ENCODE results near the gene PPP1R12C. TPM values are rescaled to one million over a fixed set of nuclear protein-coding genes. Genes with fewer than 3 reads are reported as not detected.

Gene PPP1R12C
- total RNA-seq, 1 experiment from 2014 or later, result 79.9 TPM

DNA sequence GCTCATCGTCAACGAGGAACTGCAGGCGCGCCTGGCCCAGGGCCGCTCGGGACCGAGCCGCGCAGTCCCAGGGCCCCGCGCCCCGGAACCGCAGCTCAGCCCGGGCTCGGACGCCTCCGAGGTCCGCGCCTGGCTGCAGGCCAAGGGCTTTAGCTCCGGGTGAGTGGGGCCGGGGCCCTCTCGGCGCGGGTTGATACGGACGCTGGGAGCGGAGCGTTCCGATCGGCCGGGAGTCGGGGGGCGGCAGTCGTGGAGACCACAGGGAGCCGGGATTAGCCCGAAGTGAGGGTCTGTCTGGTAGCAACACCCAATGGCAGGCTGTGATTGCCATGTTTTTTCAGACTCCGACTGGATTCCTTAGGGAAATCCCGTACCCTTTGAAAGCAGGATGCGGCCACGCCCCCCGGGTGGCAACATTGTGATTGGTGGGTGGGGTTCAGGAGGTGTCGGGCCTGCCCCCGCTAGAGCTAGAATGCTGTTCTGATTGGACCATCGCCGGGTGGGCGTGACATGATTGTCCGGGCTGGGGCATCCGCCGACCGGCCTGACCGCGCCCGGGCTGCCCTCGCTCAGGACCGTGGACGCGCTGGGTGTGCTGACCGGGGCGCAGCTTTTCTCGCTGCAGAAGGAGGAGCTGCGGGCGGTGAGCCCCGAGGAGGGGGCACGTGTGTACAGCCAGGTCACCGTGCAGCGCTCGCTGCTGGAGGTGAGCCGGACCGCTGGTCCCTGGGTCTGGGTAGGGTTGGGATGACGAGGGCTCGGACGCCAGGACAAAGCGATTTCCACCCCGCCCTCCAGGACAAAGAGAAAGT, 30.5 kb downstream of the PPP1R12C start:
- Histone ChIP-seq H3K79me2 (ENCODE audit: insufficient read depth, low read length) (no peaks in the 10 kb centered on the region), H3K23ac (ENCODE audit: insufficient read length, low read depth, low read length) (no peak overlapping the region), H3K79me1 (ENCODE audit: insufficient read depth, low read depth, low read length, poor library complexity, severe bottlenecking) (no peaks in the 10 kb centered on the region), H3K56ac (ENCODE audit: insufficient read length, low read depth, low read length) (no peak overlapping the region), H2BK20ac (ENCODE audit: low read depth, low read length, poor library complexity, severe bottlenecking) (no peak overlapping the region), H2BK120ac (ENCODE audit: low read depth, low read length, poor library complexity, severe bottlenecking) (no peak overlapping the region), H2AK5ac (ENCODE audit: insufficient read length, low read length) (no peak overlapping the region), H4K20me1 (ENCODE audit: control insufficient read depth, insufficient read depth, insufficient read length) (peaks cover 2% of the 10 kb centered on the region), H2BK15ac (ENCODE audit: low read depth, low read length) (no peak overlapping the region), H3K14ac (ENCODE audit: insufficient read depth, low read length) (no peak overlapping the region), H2BK5ac (ENCODE audit: insufficient read length, low read length) (no peak overlapping the region), H3K18ac (ENCODE audit: insufficient read length, low read depth, low read length) (no peak overlapping the region), H2BK12ac (ENCODE audit: insufficient read length, low read depth, low read length) (no peak overlapping the region), H4K91ac (ENCODE audit: insufficient read length, low read depth, low read length) (no peak overlapping the region), H3K4me1 (ENCODE audit: insufficient read depth, low read length) (peaks cover 12% of the 10 kb centered on the region; the same call in 1 of the 2 replicates), H3K4me2 (ENCODE audit: insufficient read depth, insufficient read length, low read length) (peak overlapping the region; percentile 73), H3K9me3 (ENCODE audit: control insufficient read depth, low read depth, low read length) (no peaks in the 10 kb centered on the region), H3K27me3 (ENCODE audit: insufficient read depth, low read length) (no peaks in the 10 kb centered on the region), H4K8ac (replicated peaks; ENCODE audit: insufficient read length, low read depth, low read length) (no peak overlapping the region), H3T11ph (ENCODE audit: low read length) (no peak overlapping the region), H4K5ac (ENCODE audit: insufficient read length, low read depth, low read length) (no peak overlapping the region), H2AFZ (ENCODE audit: low read length) (no peak overlapping the region), H3K4ac (ENCODE audit: low read depth, low read length) (no peak overlapping the region), H3K23me2 (ENCODE audit: insufficient read length, low read depth, low read length, poor library complexity, severe bottlenecking) (peaks cover 22% of the 10 kb centered on the region), H3K27ac (ENCODE audit: insufficient read length, low read depth, low read length) (no peak overlapping the region), H3K9ac (ENCODE audit: extremely low read depth, insufficient read length, low read length) (no peak overlapping the region)
- peak; percentile 98 for DNase-seq
- TF ChIP-seq, protein P1, sequence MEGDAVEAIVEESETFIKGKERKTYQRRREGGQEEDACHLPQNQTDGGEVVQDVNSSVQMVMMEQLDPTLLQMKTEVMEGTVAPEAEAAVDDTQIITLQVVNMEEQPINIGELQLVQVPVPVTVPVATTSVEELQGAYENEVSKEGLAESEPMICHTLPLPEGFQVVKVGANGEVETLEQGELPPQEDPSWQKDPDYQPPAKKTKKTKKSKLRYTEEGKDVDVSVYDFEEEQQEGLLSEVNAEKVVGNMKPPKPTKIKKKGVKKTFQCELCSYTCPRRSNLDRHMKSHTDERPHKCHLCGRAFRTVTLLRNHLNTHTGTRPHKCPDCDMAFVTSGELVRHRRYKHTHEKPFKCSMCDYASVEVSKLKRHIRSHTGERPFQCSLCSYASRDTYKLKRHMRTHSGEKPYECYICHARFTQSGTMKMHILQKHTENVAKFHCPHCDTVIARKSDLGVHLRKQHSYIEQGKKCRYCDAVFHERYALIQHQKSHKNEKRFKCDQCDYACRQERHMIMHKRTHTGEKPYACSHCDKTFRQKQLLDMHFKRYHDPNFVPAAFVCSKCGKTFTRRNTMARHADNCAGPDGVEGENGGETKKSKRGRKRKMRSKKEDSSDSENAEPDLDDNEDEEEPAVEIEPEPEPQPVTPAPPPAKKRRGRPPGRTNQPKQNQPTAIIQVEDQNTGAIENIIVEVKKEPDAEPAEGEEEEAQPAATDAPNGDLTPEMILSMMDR (conservative IDR thresholded peaks at IDR 0.05), result no peak
- Mint-ChIP-seq H3K27ac (peak overlapping the region in 1 of 3 experiments; percentile 78; a peak in 3 of 7 replicates), H3K4me3 (peak overlapping the region; percentile 73 to 82), H3K36me3 (ENCODE audit: insufficient read depth in 1 of 3, low read depth in 3 of 3) (peaks cover 17 to 30% (median 29%) of the 10 kb centered on the region in 3 experiments; a peak in 6 of 7 replicates), H3K27me3 (ENCODE audit: low read depth) (peaks cover 41% of the 10 kb centered on the region), H3K4me1 (peaks cover 30 to 59% of the 10 kb centered on the region in 2 experiments), H3K9me3 (no peaks in the 10 kb centered on the region)
- WGBS (ENCODE audit: extremely low coverage, insufficient read length, low lambda C conversion rate), result no CpG with 5 or more reads among the region's 74 CpGs

Measured in H9 (cell line).